ENCODE results near the gene SYN1. TPM values are rescaled to one million over a fixed set of nuclear protein-coding genes. Genes with fewer than 3 reads are reported as not detected.

Gene SYN1
- total and polyA plus RNA-seq, 2 experiments from 2014 or later = 3.6 to 6.7 TPM

GRCh38 chrX:47583240-47583861, 36.3 kb downstream of the SYN1 start:
- ATAC-seq (no peak), DNase-seq (ENCODE audit: low spot score) (no peak)
- Mint-ChIP-seq H3K9me3 (no peaks in the 10 kb centered on the region), H3K27ac (no peak overlapping the region), H3K4me3 (peak overlapping the region; percentile 71; the same call in 1 of the 3 replicates), H3K4me1 (peaks cover 28% of the 10 kb centered on the region), H3K36me3 (ENCODE audit: low read depth) (peaks cover 5% of the 10 kb centered on the region; the same call in 1 of the 3 replicates), H3K27me3 (ENCODE audit: insufficient read depth, low read depth, poor library complexity) (peaks cover 16% of the 10 kb centered on the region)
- Histone ChIP-seq H3K79me2 (replicated peaks; ENCODE audit: insufficient read depth) (no peaks in the 10 kb centered on the region), H3K27ac (ENCODE audit: low read depth) (no peak overlapping the region), H3K4me1 (ENCODE audit: insufficient read depth) (0 out of 2 replicates have a peak, but pooled peaks cover 4% of the 10 kb centered on the region), H3K36me3 (ENCODE audit: insufficient read depth) (no peaks in the 10 kb centered on the region), H3K27me3 (ENCODE audit: insufficient read depth) (no peaks in the 10 kb centered on the region), H3K9me2 (ENCODE audit: insufficient read depth) (no peaks in the 10 kb centered on the region), H3F3A (replicated peaks; ENCODE audit: low read depth) (no peaks in the 10 kb centered on the region), H3K4me2 (no peak overlapping the region), H2AFZ (no peak overlapping the region), H4K20me1 (replicated peaks; ENCODE audit: insufficient read depth) (no peaks in the 10 kb centered on the region), H3K4me3 (no peak overlapping the region)
- no peak for TF ChIP-seq CREB1 (CRISPR knock-in tag; IDR thresholded peaks at IDR 0.05; ENCODE audit: low read depth)

GRCh38 chrX:47581731-47582647, 37.7 kb downstream of the SYN1 start, which contains the start of gene TIMP1:
Gene TIMP1 (plus strand): TSS chrX:47582436. CDS start chrX:47583416, 980 bp downstream.
- H2AFZ ChIP-seq = no peak within 1 kb of the TSS
- TF ChIP-seq ETS1 (IDR thresholded peaks at IDR 0.05) (no peak), ZNF331 (CRISPR knock-in tag; IDR thresholded peaks at IDR 0.05; ENCODE audit: low read depth) (no peak), EZH2phosphoT487 (IDR thresholded peaks at IDR 0.05; ENCODE audit: unreplicated experiment) (no peak), CTCF (conservative IDR thresholded peaks at IDR 0.05; ENCODE audit: low read depth in 2 of 2) (no peak), ZNF114 (CRISPR knock-in tag; IDR thresholded peaks at IDR 0.05) (no peak), POLR2AphosphoS5 (IDR thresholded peaks at IDR 0.05; ENCODE audit: low read depth) (0 out of 2 replicates have a peak, but pooled peaks have one; percentile 20), ZNF462 (CRISPR knock-in tag; IDR thresholded peaks at IDR 0.05) (no peak), CREB1 (CRISPR knock-in tag; IDR thresholded peaks at IDR 0.05; ENCODE audit: low read depth) (0 out of 2 replicates have a peak, but pooled peaks have one; percentile 11), NANOG (IDR thresholded peaks at IDR 0.05; ENCODE audit: borderline replicate concordance) (no peak), EZH2 (IDR thresholded peaks at IDR 0.05; ENCODE audit: low read depth, unreplicated experiment) (no peak)

More at GRCh38 chrX:47581731-47582647, 37.7 kb downstream of the SYN1 start, which contains the start of gene TIMP1:
- Mint-ChIP-seq H3K27ac (peak within 1 kb of the TSS; percentile 94), H3K36me3 (ENCODE audit: low read depth) (peaks cover 5% of the 10 kb centered on the region; the same call in 1 of the 3 replicates), H3K27me3 (ENCODE audit: insufficient read depth, low read depth, poor library complexity) (peaks cover 12% of the 10 kb centered on the region), H3K4me1 (peaks cover 34% of the 10 kb centered on the region), H3K9me3 (no peaks in the 10 kb centered on the region), H3K4me3 (peak within 1 kb of the TSS; percentile 71)
- Histone ChIP-seq H3K4me2 (peak within 1 kb of the TSS; percentile 74), H3K9me2 (ENCODE audit: insufficient read depth) (no peaks in the 10 kb centered on the region), H3K79me2 (replicated peaks; ENCODE audit: insufficient read depth) (no peaks in the 10 kb centered on the region), H3K27ac (ENCODE audit: low read depth) (peak within 1 kb of the TSS; percentile 74; the same call in 1 of the 2 replicates), H3F3A (replicated peaks; ENCODE audit: low read depth) (no peaks in the 10 kb centered on the region), H3K27me3 (ENCODE audit: insufficient read depth) (no peaks in the 10 kb centered on the region), H4K20me1 (replicated peaks; ENCODE audit: insufficient read depth) (no peaks in the 10 kb centered on the region), H3K4me3 (peak within 1 kb of the TSS; percentile 53), H3K4me1 (ENCODE audit: insufficient read depth) (0 out of 2 replicates have a peak, but pooled peaks cover 4% of the 10 kb centered on the region), H3K36me3 (ENCODE audit: insufficient read depth) (no peaks in the 10 kb centered on the region)
- ATAC-seq (peak; percentile 93), DNase-seq (ENCODE audit: low spot score) (peak; percentile 80)

Measured in GM23338 (cell line).